Epidermal melanocyte (primary cell): ENCODE data around the gene RTTN.
A peak's percentile ranks its signal among the peaks of the same experiment; 100 is the strongest.
"Not testable (repeated sequence)": the region's sequence is repeated elsewhere in the genome, so short reads cannot be mapped to it uniquely, and the experiment has no call there.

Experiments used
- DNase-seq: peaks from one replicate; pipeline ENCODE4 v3.0.0; 2011; ENCODE audit warnings: low spot score; ENCODE audit not compliant: insufficient read length

Gene RTTN, protein sequence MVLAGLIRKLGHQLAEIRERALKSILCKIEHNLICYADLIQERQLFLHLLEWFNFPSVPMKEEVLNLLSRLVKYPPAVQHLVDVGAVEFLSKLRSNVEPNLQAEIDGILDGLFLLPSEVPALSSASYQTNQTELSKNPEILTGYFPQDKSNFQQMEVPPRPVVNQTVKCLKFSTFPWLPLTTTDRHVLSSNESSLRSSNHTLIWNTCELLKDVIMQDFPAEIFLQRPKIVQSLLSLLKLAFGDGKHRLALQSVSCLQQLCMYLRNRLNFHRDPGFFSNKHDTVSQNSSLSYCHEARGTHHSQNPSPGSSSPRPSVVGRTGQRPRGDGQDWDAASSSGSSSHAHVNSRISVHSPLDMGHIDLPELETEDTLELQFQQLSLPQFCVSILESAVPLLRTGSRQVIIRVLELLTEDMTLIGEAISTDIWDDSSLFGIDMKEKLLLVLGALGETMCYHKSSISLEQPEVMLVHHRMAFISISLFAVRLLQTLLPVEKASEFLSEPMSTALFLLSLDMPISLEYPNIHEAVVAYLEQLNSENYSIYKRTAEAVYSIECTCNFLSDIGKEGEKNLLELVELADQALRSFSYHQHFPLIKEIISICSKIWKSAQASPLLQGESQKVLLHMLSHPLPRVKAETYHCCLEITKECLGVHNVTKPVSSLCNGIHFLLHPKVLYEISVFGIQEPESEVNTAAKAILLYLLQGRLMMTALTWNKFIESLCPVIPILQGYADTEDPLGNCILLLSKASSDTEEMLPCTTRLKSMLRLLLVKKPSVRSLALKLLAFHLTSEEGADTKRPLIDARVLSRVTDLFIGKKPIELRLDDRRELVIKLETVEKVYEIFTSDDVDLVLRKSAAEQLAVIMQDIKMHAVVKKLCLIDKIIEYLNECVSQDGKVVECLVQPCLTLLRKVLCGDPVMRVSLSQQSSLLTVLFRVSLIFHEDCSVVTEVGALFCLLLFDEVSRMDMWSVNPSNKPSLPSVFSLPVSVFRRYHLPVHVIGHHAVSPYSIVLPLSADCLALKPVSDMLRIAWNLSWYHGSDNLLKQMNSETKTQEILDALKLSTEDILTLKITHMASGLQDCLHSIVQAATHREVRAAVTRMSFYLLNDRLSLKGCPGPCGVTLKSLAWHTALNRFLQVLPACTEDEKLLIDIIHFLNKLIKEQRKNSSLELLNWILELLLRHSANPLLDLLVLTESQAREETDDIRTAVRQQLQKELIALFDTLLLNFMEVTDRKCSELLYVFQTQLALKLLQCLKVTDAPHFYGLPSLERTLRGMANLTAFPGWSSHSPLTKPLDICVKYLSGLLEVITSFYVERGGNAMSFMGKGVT (N-terminal part only)

DNA sequence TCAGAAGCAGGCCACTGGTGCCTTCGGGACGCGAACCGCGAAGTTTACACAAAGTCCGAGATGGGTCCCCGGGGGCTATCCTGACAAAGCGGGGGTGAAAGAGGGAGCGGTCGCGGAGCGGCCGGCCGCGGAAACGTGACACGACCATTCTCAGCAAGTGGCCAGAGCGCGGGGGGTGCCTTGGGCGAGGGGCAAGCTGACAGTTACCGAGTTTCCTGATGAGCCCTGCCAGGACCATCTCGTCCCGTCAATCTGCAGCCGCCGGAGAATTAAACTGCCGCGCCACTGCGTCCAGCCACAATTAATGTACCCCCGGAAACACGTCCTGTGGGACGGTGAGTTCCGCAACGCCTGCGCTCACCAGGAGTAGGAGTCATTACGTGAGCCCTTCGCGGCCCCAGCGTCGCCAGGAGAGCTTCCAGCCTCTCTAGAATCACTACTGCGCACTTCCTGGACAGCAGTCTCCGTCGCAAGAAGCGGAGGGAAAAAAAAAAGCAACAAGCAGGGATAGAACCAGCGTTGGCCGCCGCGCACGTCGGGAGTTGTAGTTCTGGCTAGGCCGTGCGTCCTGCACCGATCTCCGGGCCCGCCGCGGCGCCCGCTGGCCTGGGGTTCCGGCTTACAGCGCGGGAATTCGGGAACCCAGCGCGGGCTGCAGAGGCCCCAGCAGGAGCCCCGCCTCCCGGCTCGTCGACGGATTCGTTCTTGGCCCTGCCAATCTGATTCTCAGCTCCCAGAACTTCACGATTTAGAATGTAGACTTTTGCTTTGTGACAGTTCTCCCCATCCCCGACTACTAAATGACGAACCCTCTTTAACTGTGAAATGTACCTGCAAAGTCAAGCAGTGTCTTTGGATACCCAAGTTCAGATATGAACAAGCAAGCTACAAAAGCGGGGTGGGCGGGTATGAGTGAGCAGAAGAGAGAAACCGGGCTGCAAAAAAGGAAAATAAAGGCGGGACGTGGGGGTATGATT is at the start of gene RTTN:
Gene RTTN (minus strand): TSS at position 267 of the 977 bp plus-strand sequence. CDS start 29 bp downstream, at position 238.
- DNase-seq: peak; percentile 92

DNA sequence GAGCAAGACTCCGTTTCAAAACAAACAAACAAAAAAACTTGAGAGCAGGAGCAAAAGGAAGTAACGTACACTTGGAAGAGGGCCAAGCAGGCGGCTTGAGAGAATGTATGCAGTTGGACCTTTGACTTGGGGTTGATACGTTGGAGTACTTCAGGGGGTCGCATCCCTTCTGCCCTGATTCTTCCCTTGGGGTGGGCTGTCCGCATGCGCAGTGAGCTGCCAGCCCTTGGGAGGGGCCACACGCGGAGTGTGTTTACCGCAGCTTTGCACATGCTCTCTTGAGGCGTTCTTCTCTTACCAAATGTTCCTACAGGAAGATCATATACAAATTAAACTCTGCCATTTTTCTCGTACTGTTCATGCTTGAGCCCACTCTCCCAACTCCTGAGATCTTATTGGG is 45.3 kb upstream of the RTTN start:
- DNase-seq: no peak

DNA sequence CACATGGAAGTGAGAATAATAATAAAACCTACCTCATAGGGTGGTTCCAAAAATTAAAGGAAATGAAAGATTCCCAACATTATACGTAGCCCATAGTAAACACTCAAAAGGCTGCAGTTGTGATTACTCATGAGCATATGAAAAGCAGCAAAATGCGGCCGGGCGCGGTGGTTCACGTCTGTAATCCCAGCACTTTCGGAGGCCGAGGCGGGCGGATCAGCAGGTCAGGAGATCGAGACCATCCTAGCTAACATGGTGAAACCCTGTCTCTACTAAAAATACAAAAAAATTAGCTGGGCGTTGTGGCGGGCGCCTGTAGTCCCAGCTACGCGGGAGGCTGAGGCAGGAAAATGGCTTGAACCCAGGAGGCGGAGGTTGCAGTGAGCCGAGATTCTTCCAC is 44.4 kb upstream of the RTTN start:
- not testable (repeated sequence) for DNase-seq

DNA sequence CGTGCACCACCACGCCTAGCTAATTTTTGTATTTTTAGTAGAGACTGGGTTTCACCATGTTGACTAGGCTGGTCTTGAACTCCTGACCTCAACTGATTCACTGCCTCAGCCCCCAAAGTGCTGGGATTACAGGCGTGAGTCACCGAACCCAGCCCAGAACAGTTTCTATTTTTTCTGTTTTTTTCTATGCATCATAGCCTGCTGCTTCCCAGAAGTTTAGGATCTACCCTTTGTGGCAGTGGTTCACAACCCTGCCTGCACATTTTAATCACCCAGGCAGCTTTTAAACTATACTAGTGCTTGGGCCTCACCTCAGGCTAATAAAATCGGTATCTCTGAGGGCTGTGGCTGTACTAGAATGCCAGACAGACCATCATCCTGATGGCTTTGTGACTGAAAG is 43.6 kb upstream of the RTTN start:
- DNase-seq: no peak

DNA sequence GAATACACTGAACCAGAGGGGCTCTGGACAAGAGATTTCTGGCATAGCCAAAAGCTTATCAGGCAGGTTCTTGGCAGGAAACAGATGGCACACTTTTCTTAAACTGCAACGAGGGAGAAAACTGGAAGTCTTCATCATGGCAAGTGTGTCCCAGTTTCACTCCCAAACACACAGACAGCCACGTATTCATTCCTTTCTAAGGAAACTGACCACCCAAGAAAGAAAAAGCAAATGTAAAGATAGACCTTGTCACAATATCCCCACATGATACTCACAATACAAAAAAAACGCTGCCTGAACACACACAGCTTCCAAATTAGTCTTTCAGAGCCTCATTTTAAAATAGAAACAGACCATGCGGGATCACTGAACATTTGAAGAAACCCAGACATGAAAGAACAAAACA is 40.6 kb upstream of the RTTN start:
- no peak for DNase-seq

DNA sequence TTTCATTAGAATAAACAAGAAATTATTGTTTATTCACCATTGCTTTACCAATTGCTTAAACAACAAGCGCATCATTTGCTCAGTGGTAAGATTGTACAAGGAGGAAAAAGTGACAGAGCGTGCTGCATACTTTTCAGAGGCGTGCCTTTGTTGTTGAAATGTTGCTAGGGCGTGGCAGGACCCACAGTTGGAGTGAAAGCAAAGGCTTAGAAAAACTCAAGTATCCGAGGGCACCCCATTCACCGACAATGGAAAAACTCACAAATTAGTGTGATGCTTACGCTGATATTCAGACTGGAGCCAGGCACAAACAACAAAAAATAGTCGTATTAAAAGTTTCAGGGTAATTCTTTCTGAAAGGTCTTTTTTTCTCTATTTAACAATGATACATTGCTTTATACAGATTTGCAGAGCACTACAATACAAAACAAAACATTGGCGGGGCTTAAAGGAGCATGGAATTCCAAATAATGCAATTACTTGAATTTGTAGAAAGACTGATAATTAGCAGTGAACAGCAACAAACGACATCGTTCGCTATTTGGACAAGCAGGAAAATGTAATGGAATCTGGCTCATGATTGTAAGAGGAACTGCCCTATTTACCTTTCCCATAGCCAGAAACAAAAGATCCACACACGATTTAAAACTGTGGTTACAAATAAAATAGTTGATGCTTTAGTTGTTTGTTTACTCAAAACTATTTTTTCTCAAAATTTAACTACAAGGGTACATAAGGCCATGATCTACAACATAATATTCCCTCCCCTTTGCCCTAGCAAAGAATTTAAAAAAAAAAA is 37.8 kb upstream of the RTTN start:
- no peak for DNase-seq

DNA sequence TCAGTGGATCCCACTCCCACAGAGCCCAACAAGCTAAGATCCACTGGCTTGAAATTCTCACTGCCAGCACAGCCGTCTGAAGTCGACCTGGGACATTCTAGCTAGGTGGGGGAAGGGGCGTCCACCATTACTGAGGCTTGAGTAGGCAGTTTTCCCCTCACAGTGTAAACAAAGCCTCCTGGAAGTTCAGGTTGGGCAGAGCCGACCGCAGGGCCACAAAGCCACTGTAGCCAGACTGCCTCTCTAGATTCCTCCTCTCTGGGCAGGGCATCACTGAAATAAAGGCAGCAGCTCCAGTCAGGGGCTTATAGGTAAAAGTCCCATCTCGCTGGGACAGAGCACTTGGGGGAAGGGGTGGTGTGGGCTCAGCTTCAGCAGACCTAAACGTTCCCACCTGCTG is 31.4 kb upstream of the RTTN start:
- DNase-seq: not testable (repeated sequence)

DNA sequence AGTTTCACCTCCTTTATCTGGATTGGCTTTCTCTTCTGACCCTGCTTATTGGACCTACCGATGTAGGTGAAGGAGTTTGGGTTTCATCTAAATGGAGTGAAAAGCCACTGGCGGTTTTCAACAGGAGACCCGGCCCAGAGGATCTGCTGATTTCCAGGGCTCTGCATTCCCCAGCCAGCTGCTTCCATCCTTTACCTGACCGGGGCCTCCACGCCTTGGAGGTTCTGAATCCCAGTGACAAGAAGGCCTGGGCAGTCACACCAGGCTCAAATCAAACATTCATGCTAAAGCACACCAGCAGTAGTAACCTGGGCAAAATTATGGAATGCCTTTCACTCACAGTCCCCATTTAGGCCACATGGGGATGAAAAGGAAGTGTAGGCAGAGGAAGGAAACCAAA is 30.0 kb upstream of the RTTN start:
- DNase-seq: no peak

DNA sequence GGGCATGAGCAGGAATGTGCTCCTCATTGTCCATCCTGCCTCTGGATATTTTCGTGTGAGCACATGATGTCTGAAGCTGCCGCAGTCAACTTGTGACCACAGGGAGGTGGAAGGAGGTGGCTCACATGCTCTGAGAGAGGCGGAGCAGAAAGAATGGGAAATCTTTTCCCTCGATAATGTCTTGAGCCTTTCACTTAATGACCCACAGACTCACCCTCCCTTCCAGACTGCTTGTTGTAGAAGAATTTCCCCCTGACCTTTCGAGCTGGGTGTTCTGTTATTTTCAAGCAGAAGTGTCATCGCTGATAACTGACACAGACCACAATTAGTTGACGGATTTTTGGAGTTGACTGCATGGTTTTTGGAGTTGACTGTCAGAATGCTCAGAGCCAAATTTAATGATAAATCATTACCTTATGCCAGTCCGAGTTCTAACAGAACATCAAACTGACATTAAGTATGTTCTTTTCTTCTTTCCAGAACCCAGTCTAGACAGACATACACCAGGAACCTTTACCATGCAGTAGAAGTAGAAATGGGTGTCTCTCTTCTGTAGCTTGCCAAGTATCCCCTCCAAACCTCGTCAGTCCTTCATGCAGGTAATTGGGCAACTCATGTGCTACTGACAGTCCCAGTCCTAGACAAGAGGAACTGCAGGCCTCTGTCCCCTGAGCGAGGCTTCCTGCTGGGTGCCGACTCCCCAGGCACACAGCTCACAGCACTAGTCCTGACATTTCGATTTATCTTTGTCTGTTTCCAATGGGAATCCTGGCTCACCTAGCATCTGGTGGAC is 29.4 kb upstream of the RTTN start:
- DNase-seq: peak; percentile 70

DNA sequence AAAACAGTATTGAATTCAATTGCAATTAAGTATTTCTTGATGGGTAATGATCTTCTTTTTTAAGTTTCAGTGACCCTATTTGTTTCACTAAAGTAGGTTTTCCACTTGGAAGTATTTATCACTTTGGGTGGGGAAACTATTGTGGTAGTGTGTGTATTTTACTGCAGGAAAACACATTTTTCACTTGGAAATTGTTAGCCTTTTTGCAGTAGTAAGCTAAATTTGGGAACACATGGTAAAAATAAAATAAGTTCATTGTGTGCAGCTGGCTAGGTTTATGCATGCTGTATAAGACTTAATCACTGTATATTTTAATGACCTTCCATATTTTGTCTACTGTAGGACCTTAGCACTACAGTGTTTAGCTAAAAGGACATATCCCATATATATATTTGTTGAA is 28.5 kb upstream of the RTTN start:
- no peak for DNase-seq

DNA sequence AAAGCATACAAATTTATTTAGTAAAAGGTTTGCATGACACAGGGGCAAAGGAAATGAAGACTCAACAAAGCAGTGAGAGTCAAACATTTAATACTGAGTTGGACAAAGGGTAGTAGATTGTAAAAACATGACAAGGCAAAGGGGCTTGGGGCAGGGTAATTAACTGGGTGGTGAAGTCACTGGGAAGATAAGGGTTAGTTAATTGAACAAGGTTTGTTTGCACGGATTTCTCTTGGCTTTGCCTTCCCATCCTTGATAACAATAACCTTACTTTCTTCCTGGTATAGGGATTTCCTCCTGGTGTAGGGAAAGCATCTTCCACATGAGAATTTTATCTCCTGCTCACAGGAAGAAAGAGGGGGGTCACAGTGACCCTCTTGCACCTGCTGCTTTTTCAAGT is 26.8 kb upstream of the RTTN start:
- no peak for DNase-seq

DNA sequence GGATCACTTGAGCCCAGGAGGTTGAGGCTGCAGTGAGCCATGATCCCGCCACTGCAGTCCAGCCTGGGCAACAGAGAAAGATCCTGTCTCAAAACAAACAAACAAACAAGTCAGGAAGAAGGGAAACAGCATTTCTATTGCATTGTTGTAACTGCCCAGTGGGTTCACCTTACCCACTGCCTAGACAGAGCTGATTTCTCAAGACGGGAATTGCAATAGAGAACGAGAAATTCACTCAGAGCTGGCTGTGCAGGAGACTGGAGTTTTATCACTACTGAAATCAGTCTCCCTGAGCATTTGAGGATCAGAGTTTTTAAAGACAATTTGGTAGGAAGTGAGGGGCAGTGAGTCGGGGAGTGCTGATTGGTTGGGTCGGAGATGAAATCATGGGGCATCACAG is 24.2 kb upstream of the RTTN start:
- DNase-seq: no peak

DNA sequence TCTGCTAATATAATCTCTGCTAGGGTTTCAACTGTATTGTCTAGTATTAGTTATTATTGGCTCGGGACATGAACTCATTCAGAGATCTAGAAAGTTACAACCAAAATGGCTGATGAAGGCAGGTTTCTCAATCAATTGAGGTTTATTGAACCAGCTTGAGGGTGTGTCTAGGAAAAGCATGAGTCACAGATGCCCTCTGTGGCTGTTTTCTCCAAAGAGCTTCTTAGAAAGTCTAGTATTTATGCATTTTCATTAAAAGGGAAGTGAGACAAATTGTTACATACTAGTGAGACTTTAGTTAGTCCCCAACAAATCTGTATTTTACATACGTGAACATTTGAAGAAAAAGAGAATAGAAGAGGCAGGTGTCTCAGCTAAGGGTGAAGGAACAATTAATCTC is 23.0 kb upstream of the RTTN start:
- no peak for DNase-seq

DNA sequence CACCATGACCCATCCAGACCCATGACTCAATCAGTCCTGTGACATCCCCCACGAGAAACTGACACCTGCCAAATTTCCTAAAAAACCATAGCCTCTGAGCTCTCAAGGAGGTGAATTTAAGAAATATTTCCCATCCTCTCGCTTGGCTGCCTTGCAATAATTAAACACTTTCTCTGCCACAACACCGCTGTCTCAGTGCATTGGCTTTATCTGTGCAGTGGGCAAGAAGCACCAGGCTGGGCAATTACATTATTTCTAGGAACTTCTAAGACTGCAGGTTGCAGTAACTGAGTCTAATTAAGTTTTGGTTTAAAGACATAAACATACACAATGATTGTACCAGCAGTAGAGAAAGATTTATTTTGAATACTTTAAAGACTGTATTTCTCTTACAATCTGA is 22.0 kb upstream of the RTTN start:
- no peak for DNase-seq

DNA sequence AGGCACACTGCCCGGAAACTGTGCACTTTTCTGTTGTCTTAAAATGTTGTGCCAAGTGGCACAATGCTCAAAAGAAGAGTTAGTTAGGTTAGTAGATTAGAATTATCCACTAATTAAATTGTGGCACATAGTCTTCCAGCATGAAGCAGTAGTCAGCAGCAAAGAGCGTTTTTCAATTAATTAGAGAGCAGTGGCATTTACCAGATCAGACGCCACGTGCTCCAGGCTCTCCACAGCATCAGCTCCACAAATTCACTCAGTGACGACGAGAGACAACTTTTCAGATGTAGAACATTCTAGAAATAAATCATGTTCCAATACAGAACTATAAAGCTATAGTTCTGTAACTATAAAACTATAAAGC is 16.4 kb upstream of the RTTN start:
- DNase-seq: no peak

DNA sequence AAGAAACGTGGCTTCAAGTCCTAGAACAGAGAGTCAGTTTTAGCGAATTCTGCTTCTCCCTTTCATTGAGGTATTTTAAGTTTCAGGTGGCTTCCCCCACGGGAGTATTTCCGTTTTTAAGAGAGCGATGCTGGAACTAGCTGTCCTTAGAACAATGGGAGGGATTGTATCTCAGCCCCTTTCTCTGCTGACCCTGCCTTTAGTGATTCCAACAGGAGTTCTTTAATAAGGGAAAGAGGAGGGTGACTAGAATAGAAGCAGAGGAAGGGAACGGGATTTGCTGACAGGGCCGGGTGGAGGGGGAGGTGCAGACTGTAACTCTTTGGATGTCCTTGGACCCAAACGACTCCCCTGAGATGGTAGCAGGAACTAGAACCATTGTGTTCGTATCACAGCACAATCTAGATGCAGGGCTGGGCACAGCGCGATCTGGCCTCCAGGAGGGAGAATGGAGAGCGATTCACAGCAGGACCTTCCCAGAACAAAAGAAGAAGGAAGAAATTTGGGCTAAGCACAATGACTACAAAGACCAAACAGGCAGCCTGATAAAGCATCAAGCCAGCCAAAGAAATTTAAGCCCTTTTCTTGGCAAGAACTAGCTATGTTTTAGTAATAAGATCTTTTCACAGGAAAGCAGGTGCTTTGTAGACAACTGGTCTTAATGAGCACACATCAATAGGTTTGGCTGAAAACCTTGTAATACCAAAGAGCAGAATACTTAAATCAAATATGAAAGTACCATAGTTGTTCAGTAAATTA is 15.8 kb upstream of the RTTN start:
- no peak for DNase-seq

DNA sequence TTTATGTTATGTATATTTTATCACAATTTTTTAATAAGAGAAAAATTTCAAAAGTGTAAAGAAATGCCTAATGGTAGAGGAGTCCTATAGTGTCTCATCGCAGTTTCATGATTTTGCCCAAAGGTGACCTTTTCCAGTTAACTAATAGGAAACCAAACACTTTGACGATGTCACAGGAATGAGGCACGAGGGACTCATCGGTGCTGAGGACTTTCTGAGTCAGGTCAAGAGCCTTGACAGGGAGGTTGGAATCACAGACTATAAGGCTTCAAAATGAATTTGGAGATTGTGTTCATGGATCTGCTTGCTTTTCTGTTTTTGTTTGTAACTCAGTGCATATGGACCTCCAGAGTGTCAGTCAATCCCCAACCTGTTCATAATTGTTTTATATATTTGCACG is 15.1 kb upstream of the RTTN start:
- no peak for DNase-seq

DNA sequence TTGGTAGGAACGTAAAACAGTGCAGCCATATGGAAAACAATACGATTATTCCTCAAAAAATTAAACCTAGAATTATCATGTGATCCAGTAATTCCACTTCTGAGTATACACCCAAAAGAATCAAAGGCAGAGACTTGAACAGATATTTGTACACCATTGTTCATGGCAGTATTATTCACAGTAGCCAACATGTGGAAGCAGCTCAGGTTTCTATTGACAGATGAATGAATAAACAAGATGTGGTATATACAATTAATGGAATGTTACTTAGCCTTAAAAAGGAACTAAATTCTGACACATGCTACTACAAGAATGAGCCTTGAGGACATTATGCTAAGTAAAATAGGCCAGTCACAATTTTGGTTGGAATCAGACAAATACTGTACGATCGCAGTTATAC is 14.2 kb upstream of the RTTN start:
- DNase-seq: no peak
